ENCODE results near the gene ANKRD45.
"Not testable (repeated sequence)": the region's sequence is repeated elsewhere in the genome, so short reads cannot be mapped to it uniquely, and the experiment has no call there.

The ANKRD45 gene

DNA sequence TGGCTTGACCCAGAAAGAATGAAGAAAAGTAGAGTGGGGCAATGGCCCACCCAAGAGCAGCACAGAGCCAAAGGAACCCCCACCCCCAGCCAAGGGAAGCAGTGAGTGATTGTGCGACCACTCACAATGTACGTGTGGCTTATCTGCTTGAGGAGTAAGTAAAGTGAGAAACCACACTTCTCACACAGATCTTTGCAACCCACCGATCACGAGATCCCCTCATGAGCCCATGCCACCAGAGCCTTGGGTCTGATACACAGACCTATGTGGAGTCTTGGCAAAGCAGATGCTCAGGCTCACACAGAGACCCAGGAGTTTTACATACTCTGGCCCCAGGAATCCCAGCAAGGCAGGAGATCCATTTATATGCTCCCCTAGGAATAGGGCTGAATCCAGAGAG lies 52.8 kb downstream of the ANKRD45 start:
- H3K79me2 ChIP-seq (ENCODE audit: control insufficient read depth, insufficient read depth, low read length, unreplicated experiment): no peaks in the 10 kb centered on the region
- H3K4me1 ChIP-seq (ENCODE audit: control insufficient read depth, insufficient read depth, low read length, unreplicated experiment): no peaks in the 10 kb centered on the region
- H2AFZ ChIP-seq (ENCODE audit: low read length, unreplicated experiment): no peak overlapping the region
- peaks cover 14% of the 10 kb centered on the region; the same call in 1 of the 2 replicates for H3K27me3 ChIP-seq (ENCODE audit: insufficient read depth, low read length)
- no peaks in the 10 kb centered on the region for H3K36me3 ChIP-seq (ENCODE audit: insufficient read depth, low read length)
- no peak overlapping the region for H3K27ac ChIP-seq (ENCODE audit: low read depth, low read length)
- no peak overlapping the region for H3K4me3 ChIP-seq (ENCODE audit: low read depth, low read length)

DNA sequence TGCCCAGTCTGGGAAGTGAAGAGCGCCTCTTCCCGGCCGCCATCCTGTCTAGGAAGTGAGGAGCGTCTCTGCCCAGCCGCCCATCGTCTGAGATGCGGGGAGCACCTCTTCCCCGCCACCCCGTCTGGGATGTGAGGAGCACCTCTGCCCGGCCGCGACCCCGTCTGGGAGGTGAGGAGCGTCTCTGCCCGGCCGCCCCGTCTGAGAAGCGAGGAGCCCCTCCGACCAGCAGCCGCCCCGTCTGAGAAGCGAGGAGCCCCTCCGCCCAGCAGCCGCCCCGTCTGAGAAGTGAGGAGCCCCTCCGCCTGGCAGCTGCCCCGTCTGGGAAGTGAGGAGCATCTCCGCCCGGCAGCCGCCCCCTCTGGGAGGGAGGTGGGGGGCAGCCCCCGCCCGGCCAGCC lies 56.6 kb downstream of the ANKRD45 start:
- H2AFZ ChIP-seq (ENCODE audit: low read length, unreplicated experiment); H3K4me3 ChIP-seq (ENCODE audit: low read depth, low read length); H3K27ac ChIP-seq (ENCODE audit: low read depth, low read length); H3K27me3 ChIP-seq (ENCODE audit: insufficient read depth, low read length); H3K4me1 ChIP-seq (ENCODE audit: control insufficient read depth, insufficient read depth, low read length, unreplicated experiment); H3K36me3 ChIP-seq (ENCODE audit: insufficient read depth, low read length); H3K79me2 ChIP-seq (ENCODE audit: control insufficient read depth, insufficient read depth, low read length, unreplicated experiment): not testable (repeated sequence)

DNA sequence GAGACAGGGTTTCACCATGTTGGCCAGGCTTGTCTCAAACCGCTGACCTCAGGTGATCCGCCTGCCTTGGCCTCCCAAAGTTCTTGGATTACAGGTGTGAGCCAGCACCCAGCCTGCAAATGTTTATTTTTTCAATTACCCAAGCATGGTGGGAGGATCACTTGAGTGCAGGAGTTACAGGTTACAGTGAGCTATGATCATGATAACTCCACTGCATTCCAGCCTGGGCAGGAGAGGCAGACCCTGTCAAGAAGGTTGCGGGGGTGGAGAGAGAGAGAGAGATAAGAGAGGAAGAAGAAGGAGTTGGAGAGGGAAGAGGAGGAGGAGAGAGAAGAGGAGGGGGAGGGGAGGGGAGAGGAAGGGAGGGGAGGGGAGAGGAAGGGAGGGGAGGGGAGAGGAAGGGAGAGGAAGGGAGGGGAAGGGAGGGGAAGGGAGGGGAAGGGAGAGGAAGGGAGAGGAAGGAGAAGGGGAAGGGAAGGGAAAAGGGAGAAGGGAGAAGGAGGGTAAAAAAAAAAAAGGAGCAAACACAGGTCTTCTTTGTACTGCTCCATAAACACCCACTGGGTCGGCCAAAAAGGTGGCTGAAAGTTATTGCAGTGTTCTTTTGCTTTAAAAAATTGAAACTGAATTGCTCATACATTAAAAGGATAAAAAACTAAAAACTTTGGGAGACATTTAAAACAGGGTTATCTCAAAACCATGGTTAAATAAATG lies 61.0 kb downstream of the ANKRD45 start:
- no peaks in the 10 kb centered on the region for H3K79me2 ChIP-seq (ENCODE audit: control insufficient read depth, insufficient read depth, low read length, unreplicated experiment)
- no peak overlapping the region for H3K27ac ChIP-seq (ENCODE audit: low read depth, low read length)
- no peak overlapping the region for H3K4me3 ChIP-seq (ENCODE audit: low read depth, low read length)

DNA sequence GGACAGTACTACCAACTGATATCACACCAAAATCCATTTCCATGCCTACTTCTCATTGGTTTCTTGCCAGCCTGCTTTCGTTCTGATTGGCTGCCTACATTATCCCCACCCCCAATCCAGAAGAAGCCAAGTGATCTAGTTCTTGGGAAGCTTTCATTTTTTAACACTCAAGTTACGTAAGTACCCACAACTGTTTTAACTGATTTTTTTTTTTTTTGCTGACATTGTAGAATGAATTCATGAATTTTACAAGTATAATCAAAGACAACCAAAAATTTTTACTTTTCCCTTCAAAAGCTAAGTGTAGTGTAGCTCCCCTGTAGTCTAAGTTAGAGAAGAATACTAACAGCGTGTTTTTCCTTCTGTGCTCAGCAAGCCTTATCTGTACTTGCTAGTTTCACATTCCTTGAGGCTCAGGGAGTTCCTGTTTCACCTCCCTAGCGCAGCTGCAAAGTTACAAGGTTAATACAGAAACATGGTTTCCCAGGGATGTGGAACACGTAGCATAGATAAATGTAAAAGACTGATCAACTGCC lies 66.5 kb downstream of the ANKRD45 start, which contains the start of gene SLC9C2:
Gene SLC9C2, minus strand, starts transcription at position 17 of the 536 bp plus-strand sequence. CDS start 1,296 bp downstream, outside the sequence.
- Histone ChIP-seq H3K27ac (ENCODE audit: low read depth, low read length) (no peak within 1 kb of the TSS), H3K27me3 (ENCODE audit: insufficient read depth, low read length) (no peaks in the 10 kb centered on the region), H3K4me1 (ENCODE audit: control insufficient read depth, insufficient read depth, low read length, unreplicated experiment) (no peaks in the 10 kb centered on the region), H3K79me2 (ENCODE audit: control insufficient read depth, insufficient read depth, low read length, unreplicated experiment) (no peaks in the 10 kb centered on the region), H2AFZ (ENCODE audit: low read length, unreplicated experiment) (no peak within 1 kb of the TSS), H3K4me3 (ENCODE audit: low read depth, low read length) (no peak within 1 kb of the TSS), H3K36me3 (ENCODE audit: insufficient read depth, low read length) (no peaks in the 10 kb centered on the region)

More for the DNA sequence above, 61.0 kb downstream of the ANKRD45 start:
- Histone ChIP-seq H3K36me3 (ENCODE audit: insufficient read depth, low read length) (no peaks in the 10 kb centered on the region), H3K27me3 (ENCODE audit: insufficient read depth, low read length) (no peaks in the 10 kb centered on the region; the same call in 1 of the 2 replicates), H3K4me1 (ENCODE audit: control insufficient read depth, insufficient read depth, low read length, unreplicated experiment) (no peaks in the 10 kb centered on the region), H2AFZ (ENCODE audit: low read length, unreplicated experiment) (no peak overlapping the region)

DNA sequence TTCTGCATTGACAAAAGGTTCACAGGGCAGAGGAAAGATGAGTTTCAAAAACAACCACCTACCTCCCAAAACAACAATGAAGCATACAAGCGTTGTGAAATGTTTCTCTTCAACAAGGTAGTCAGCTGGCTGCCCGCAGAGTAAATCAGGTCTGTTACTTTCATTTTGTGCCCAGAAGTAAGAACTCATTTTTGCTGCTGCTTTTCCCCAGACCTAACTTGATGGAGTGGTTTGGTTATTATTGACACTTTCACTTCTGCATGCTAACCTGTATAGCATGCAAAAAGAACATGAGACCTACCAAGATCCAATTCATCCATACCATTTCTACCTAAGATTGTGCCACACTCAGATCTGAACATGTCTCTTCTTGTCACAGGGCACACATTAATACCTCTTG lies 68.1 kb downstream of the ANKRD45 start:
- peak overlapping the region; percentile 88 for H2AFZ ChIP-seq (ENCODE audit: low read length, unreplicated experiment)
- H3K4me1 ChIP-seq (ENCODE audit: control insufficient read depth, insufficient read depth, low read length, unreplicated experiment): no peaks in the 10 kb centered on the region
- no peaks in the 10 kb centered on the region for H3K79me2 ChIP-seq (ENCODE audit: control insufficient read depth, insufficient read depth, low read length, unreplicated experiment)
- peak overlapping the region; percentile 57 for H3K4me3 ChIP-seq (ENCODE audit: low read depth, low read length)
- no peaks in the 10 kb centered on the region for H3K36me3 ChIP-seq (ENCODE audit: insufficient read depth, low read length)
- H3K27me3 ChIP-seq (ENCODE audit: insufficient read depth, low read length): no peaks in the 10 kb centered on the region
- H3K27ac ChIP-seq (ENCODE audit: low read depth, low read length): no peak overlapping the region

DNA sequence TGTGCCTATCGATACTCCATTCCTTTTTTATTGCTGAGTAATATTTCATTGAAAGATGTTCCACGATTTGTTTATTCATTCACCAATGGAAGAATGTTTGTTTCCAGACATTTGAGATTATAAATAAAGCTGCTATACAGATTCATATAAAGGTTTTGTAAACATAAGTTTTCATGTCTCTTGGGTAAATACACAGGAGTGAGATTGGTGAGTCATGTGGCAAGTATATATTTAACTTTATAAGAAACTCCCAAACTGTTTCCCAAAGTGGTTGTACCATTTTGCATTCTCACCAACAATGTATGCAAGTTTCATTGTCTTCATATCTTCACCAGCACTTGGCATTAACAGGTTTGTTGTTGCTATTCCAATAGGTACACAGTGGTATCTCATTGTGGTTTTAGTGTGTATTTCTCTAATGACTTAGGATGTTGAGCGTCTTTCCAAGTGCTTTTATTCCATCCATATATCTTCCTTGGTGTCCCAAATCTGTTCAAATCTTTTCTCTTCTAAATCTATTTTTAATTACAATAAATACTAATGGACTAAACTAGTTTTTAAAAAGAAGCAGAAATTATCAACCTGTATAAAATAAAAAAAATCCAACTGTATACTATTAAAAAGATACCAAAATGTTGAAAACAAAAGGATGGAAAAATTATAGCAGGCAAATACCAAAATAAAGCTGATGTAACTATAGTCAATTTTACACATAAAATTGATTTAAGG lies 73.4 kb downstream of the ANKRD45 start:
- H2AFZ ChIP-seq (ENCODE audit: low read length, unreplicated experiment): no peak overlapping the region

DNA sequence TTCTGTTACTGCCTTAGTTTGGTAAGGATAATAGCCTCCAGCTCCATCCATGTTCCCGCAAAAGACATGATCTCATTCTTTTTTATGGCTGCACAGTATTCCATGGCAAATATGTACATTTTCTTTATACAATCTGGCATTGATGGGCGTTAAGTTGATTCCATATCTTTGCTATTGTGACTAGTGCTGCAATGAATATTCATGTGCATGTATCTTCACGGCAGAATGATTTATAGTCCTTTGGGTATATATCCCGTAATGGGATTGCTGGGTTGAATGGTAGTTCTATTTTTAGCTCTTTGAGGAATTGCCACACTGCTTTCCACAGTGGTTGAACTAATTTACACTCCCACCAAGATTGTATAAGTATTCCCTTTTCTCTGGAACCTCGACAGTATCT lies 78.5 kb downstream of the ANKRD45 start:
- H3K4me3 ChIP-seq (ENCODE audit: low read depth, low read length); H3K27ac ChIP-seq (ENCODE audit: low read depth, low read length); H3K27me3 ChIP-seq (ENCODE audit: insufficient read depth, low read length); H3K36me3 ChIP-seq (ENCODE audit: insufficient read depth, low read length); H3K4me1 ChIP-seq (ENCODE audit: control insufficient read depth, insufficient read depth, low read length, unreplicated experiment); H3K79me2 ChIP-seq (ENCODE audit: control insufficient read depth, insufficient read depth, low read length, unreplicated experiment): not testable (repeated sequence)
- peak overlapping the region; percentile 50 for H2AFZ ChIP-seq (ENCODE audit: low read length, unreplicated experiment)

More for the DNA sequence above, 73.4 kb downstream of the ANKRD45 start:
- Histone ChIP-seq H3K36me3 (ENCODE audit: insufficient read depth, low read length) (no peaks in the 10 kb centered on the region), H3K4me3 (ENCODE audit: low read depth, low read length) (no peak overlapping the region), H3K4me1 (ENCODE audit: control insufficient read depth, insufficient read depth, low read length, unreplicated experiment) (no peaks in the 10 kb centered on the region), H3K27ac (ENCODE audit: low read depth, low read length) (no peak overlapping the region), H3K27me3 (ENCODE audit: insufficient read depth, low read length) (no peaks in the 10 kb centered on the region), H3K79me2 (ENCODE audit: control insufficient read depth, insufficient read depth, low read length, unreplicated experiment) (no peaks in the 10 kb centered on the region)

DNA sequence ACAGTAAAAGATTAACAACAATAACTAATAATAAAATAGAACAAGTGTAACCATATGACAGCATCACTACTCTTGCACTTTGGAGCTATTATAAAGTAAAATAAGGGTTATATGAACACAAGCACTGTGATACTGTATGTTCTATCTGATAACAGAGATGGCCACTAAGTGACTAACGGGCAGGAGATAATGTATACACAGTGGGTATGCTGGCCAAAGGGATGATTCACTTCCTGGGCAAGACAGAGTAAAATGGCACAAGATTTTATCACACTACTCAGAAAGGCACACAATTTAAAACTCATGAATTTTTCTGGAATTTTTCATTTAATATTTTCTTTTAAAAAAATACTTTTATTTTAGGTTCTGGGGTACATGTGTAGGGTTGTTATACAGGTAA lies 79.1 kb downstream of the ANKRD45 start:
- no peaks in the 10 kb centered on the region for H3K27me3 ChIP-seq (ENCODE audit: insufficient read depth, low read length)
- no peaks in the 10 kb centered on the region for H3K79me2 ChIP-seq (ENCODE audit: control insufficient read depth, insufficient read depth, low read length, unreplicated experiment)
- no peaks in the 10 kb centered on the region for H3K4me1 ChIP-seq (ENCODE audit: control insufficient read depth, insufficient read depth, low read length, unreplicated experiment)
- no peak overlapping the region for H3K4me3 ChIP-seq (ENCODE audit: low read depth, low read length)
- no peak overlapping the region for H3K27ac ChIP-seq (ENCODE audit: low read depth, low read length)
- no peak overlapping the region for H2AFZ ChIP-seq (ENCODE audit: low read length, unreplicated experiment)
- no peaks in the 10 kb centered on the region for H3K36me3 ChIP-seq (ENCODE audit: insufficient read depth, low read length)

DNA sequence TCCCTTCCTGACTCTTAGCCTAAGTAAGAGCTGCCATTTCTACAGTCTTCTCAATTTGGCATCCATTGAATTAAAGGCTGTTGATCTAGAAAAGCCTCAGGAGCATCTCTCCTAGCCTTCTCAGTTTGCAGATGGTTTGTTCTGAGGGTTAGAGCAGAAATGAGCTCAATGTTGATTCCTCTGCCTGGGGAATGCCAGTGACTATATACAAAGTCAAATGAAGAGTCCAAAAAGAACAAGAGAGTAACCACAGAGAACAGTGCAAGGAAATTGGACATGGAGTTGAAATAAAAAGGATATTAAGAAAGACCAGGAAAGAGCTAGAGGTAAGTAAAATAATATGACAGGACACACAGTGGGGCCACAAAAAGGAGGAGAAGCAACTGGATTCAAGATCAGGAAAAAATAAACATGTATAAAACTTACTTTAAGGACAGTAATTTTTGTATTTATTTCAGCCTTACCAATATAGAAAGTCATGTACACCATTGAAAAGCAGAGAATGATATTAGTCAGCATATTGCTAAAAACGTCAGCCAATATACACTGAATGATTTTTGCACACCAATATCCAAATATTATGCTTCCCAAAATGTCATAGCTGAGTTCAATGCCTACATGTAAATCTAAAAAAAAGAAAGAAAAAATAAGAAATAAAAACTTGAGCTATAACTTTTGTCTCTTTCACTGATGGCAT lies 88.1 kb downstream of the ANKRD45 start:
- no peak overlapping the region for H2AFZ ChIP-seq (ENCODE audit: low read length, unreplicated experiment)

DNA sequence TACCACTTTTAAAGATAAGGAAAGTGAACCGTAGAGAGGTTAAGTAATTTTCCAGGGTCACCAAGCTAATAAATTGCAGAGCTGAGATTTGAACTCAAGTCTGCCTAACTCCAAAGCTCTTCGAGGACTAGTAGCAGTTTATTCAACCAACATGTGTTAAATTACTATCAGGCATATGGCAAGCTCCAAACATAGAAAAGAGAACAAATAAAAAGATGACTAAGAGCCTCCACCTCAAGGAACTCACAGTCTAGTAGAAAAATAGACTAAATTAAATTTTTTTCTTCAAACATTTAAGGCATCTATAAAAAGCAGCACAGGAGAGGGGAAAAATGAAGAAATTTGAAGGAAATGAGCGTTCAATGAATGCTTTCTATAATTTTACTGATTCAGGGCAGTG lies 89.0 kb downstream of the ANKRD45 start:
- H3K4me3 ChIP-seq (ENCODE audit: low read depth, low read length): no peak overlapping the region
- H3K36me3 ChIP-seq (ENCODE audit: insufficient read depth, low read length): no peaks in the 10 kb centered on the region
- H3K27me3 ChIP-seq (ENCODE audit: insufficient read depth, low read length): peaks cover 15% of the 10 kb centered on the region
- H3K79me2 ChIP-seq (ENCODE audit: control insufficient read depth, insufficient read depth, low read length, unreplicated experiment): no peaks in the 10 kb centered on the region
- H2AFZ ChIP-seq (ENCODE audit: low read length, unreplicated experiment): no peak overlapping the region
- no peak overlapping the region for H3K27ac ChIP-seq (ENCODE audit: low read depth, low read length)
- no peaks in the 10 kb centered on the region for H3K4me1 ChIP-seq (ENCODE audit: control insufficient read depth, insufficient read depth, low read length, unreplicated experiment)

More for the DNA sequence above, 88.1 kb downstream of the ANKRD45 start:
- Histone ChIP-seq H3K27me3 (ENCODE audit: insufficient read depth, low read length) (peaks cover 15% of the 10 kb centered on the region), H3K36me3 (ENCODE audit: insufficient read depth, low read length) (no peaks in the 10 kb centered on the region), H3K4me1 (ENCODE audit: control insufficient read depth, insufficient read depth, low read length, unreplicated experiment) (no peaks in the 10 kb centered on the region), H3K27ac (ENCODE audit: low read depth, low read length) (no peak overlapping the region), H3K4me3 (ENCODE audit: low read depth, low read length) (no peak overlapping the region), H3K79me2 (ENCODE audit: control insufficient read depth, insufficient read depth, low read length, unreplicated experiment) (no peaks in the 10 kb centered on the region)
